OCI-LY1 (cell line): ENCODE data around the gene NGF.

Source experiments
- H2AFZ ChIP-seq: fragments of 200-600 bp; sonication (generic), shearing (Covaris generic); 2 replicates; pipeline ENCODE4 v1.6.0; 2014; ENCODE audit warnings: antibody characterized with exemption, mild to moderate bottlenecking, low read length
- H3F3A ChIP-seq: fragments of 200-600 bp; sonication (generic), shearing (Covaris generic); 2 replicates; pipeline ENCODE4 v1.6.0; 2014; ENCODE audit warnings: mild to moderate bottlenecking, antibody characterized with exemption, low read length, moderate library complexity; ENCODE audit not compliant: insufficient read depth
- H3K27ac ChIP-seq: fragments of 200-600 bp; sonication (generic); 2 replicates; pipeline ENCODE4 v1.5.1; 2014; ENCODE audit warnings: low read length, mixed run types, mild to moderate bottlenecking, low read depth; ENCODE audit not compliant: poor library complexity, severe bottlenecking
- H3K27me3 ChIP-seq: fragments of 200-600 bp; sonication (generic); 2 replicates; pipeline ENCODE4 v1.6.0; 2014; ENCODE audit warnings: antibody characterized with exemption, mild to moderate bottlenecking, low read length, moderate library complexity; ENCODE audit not compliant: insufficient read depth
- H3K36me3 ChIP-seq: fragments of 200-600 bp; sonication (generic); 2 replicates; pipeline ENCODE4 v1.6.1; 2014; ENCODE audit warnings: mild to moderate bottlenecking, antibody characterized with exemption, low read length, moderate library complexity, mixed read lengths; ENCODE audit not compliant: insufficient read depth
- H3K4me1 ChIP-seq: fragments of 200-600 bp; sonication (generic); 2 replicates; pipeline ENCODE4 v1.5.1; 2014; ENCODE audit warnings: mild to moderate bottlenecking, low read length, moderate library complexity; ENCODE audit not compliant: insufficient read depth, severe bottlenecking
- H3K4me2 ChIP-seq: fragments of 200-600 bp; sonication (generic), shearing (Covaris generic); 2 replicates; pipeline ENCODE4 v1.6.1; 2014; ENCODE audit warnings: low read length
- H3K4me3 ChIP-seq: fragments of 200-600 bp; sonication (generic); 2 replicates; pipeline ENCODE4 v1.5.1; 2014; ENCODE audit warnings: low read length, low read depth, mild to moderate bottlenecking, mixed read lengths; ENCODE audit not compliant: poor library complexity, severe bottlenecking
- H3K79me2 ChIP-seq: fragments of 200-600 bp; shearing (Covaris generic); 2 replicates; pipeline ENCODE4 v1.6.1; 2016; ENCODE audit warnings: mixed run types, low read length, mixed read lengths; ENCODE audit not compliant: insufficient read depth
- H3K9ac ChIP-seq: fragments of 200-600 bp; sonication (generic), shearing (Covaris generic); 2 replicates; pipeline ENCODE4 v1.6.1; 2014; ENCODE audit warnings: mild to moderate bottlenecking, low read length, mixed read lengths
- H3K9me2 ChIP-seq: fragments of 200-600 bp; sonication (generic), shearing (Covaris generic); 2 replicates; pipeline ENCODE4 v1.6.1; 2014; ENCODE audit warnings: low read depth, mild to moderate bottlenecking, low read length, mixed read lengths
- H3K9me3 ChIP-seq: fragments of 200-600 bp; shearing (Covaris generic); 2 replicates; pipeline ENCODE4 v1.6.1; 2014; ENCODE audit warnings: low read length, mixed read lengths
- H4K20me1 ChIP-seq: fragments of 200-600 bp; sonication (generic), shearing (Covaris generic); 2 replicates; pipeline ENCODE4 v1.6.0; 2016; ENCODE audit warnings: mild to moderate bottlenecking, low read length; ENCODE audit not compliant: insufficient read depth
- EZH2 ChIP-seq: fragments of 200-600 bp; sonication (generic), shearing (Covaris generic); IDR thresholded peaks from 2 replicates; pipeline ENCODE4 v1.8.0; 2017; ENCODE audit warnings: borderline replicate concordance, mixed run types, mild to moderate bottlenecking, antibody characterized with exemption, low read length, moderate library complexity, mixed read lengths
- TF ChIP-seq, protein P1 (sequence below): fragments of 200-600 bp; sonication (generic), shearing (Covaris generic); IDR thresholded peaks from 2 replicates; pipeline ENCODE4 v1.5.1; 2017; ENCODE audit warnings: mild to moderate bottlenecking, antibody characterized with exemption, low read length, moderate library complexity, mixed read lengths

Gene NGF

DNA sequence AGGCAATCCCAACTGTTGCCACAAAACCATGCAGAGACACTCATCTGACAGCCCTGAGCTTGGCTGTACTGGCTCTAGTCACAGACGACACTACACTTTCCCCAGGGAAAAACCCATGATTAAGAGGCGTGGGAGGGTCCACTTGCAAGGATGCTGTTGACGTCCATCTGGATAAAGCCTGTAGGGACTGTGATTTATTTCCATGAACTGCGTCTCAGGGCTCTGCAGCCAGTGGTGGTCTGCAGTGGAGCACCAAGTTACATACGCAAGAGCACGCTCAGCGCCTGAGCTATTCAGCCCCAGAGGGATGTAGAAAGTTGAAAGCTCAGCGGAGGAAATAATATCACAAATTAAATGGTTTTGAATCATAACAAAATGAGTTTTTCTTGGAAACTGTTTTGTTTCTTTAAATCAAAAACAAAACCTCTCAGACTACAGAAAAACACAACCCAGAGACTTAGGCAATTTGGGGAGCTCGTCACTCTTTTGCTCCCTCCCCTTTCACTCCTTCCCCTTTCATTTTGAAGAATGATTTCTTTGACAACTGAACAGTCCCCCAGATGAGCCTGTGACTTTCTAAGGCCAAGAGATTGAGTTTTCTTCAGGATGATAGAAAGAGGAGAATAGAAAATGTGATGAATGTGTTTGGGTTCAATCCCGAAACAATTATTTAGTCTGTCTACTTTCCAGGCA is 71.2 kb downstream of the NGF start:
- Histone ChIP-seq H2AFZ (no peak overlapping the region), H3K79me2 (no peaks in the 10 kb centered on the region), H3K36me3 (no peaks in the 10 kb centered on the region), H3K4me2 (no peak overlapping the region), H3K9ac (no peak overlapping the region), H3K9me2 (no peaks in the 10 kb centered on the region), H3K27ac (no peak overlapping the region), H4K20me1 (no peaks in the 10 kb centered on the region), H3F3A (no peaks in the 10 kb centered on the region), H3K4me1 (no peaks in the 10 kb centered on the region), H3K27me3 (no peaks in the 10 kb centered on the region; the same call in 1 of the 2 replicates), H3K4me3 (no peak overlapping the region), H3K9me3 (no peaks in the 10 kb centered on the region)
- TF ChIP-seq EZH2, result no peak
- TF ChIP-seq, protein P1, sequence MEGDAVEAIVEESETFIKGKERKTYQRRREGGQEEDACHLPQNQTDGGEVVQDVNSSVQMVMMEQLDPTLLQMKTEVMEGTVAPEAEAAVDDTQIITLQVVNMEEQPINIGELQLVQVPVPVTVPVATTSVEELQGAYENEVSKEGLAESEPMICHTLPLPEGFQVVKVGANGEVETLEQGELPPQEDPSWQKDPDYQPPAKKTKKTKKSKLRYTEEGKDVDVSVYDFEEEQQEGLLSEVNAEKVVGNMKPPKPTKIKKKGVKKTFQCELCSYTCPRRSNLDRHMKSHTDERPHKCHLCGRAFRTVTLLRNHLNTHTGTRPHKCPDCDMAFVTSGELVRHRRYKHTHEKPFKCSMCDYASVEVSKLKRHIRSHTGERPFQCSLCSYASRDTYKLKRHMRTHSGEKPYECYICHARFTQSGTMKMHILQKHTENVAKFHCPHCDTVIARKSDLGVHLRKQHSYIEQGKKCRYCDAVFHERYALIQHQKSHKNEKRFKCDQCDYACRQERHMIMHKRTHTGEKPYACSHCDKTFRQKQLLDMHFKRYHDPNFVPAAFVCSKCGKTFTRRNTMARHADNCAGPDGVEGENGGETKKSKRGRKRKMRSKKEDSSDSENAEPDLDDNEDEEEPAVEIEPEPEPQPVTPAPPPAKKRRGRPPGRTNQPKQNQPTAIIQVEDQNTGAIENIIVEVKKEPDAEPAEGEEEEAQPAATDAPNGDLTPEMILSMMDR, result no peak

DNA sequence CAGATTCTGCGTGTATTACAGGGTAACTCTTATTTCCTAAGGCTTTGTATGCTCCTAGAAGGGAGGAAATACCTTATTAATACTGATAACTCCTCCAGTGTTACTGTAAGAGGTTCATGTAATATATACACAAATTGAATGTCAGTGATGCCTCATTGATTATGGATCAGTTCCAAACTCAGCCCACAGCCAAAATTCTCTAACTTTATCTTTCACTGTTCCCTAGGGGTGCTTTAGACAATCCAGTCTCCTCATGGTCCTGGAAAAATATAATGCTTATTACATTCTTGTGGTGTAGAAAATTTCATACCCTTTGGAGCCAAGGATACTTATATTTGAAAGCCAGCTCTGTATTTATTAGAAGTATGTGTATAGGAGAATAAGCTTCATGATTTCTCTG is 73.0 kb downstream of the NGF start:
- Histone ChIP-seq H4K20me1 (no peaks in the 10 kb centered on the region), H3K9me3 (no peaks in the 10 kb centered on the region), H3K36me3 (no peaks in the 10 kb centered on the region)

DNA sequence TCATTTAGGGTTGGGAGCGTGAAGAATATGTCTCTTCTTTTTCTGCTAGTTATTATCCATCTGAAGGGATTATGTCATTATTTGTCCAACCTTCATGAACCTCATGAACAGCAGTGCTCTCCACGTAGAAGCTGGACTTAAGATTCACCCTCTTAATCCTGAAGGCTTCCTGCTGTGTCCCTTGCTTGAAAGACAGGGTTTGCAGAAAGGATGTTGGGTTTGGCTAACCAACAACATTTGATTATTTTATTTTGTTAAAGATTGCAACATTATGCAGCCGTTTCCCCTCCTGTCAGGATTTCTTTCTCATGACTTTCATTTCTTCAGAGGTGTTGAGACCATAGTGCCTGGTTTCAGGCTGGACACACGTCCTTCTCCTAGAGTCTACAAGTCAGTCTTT is 75.2 kb downstream of the NGF start:
- Histone ChIP-seq H3K36me3 (no peaks in the 10 kb centered on the region), H3F3A (no peaks in the 10 kb centered on the region), H3K4me1 (no peaks in the 10 kb centered on the region), H3K4me2 (no peak overlapping the region), H3K79me2 (no peaks in the 10 kb centered on the region), H3K9ac (no peak overlapping the region), H3K27me3 (no peaks in the 10 kb centered on the region; the same call in 1 of the 2 replicates), H4K20me1 (no peaks in the 10 kb centered on the region), H3K27ac (no peak overlapping the region), H3K4me3 (no peak overlapping the region), H2AFZ (no peak overlapping the region), H3K9me2 (no peaks in the 10 kb centered on the region), H3K9me3 (no peaks in the 10 kb centered on the region)
- TF ChIP-seq, protein P1, result no peak
- no peak for TF ChIP-seq EZH2

More for the DNA sequence above, 73.0 kb downstream of the NGF start:
- TF ChIP-seq EZH2, result no peak
- TF ChIP-seq, protein P1, result no peak
- no peaks in the 10 kb centered on the region for H3K9me2 ChIP-seq
- no peaks in the 10 kb centered on the region; the same call in 1 of the 2 replicates for H3K27me3 ChIP-seq
- no peaks in the 10 kb centered on the region for H3K79me2 ChIP-seq
- no peak overlapping the region for H3K4me3 ChIP-seq
- H3K4me2 ChIP-seq, result no peak overlapping the region
- H3K27ac ChIP-seq, result no peak overlapping the region
- H3K9ac ChIP-seq, result no peak overlapping the region
- H3F3A ChIP-seq, result no peaks in the 10 kb centered on the region
- no peaks in the 10 kb centered on the region for H3K4me1 ChIP-seq
- no peak overlapping the region for H2AFZ ChIP-seq
